Left kidney (tissue), 2 donors: Measurements from ENCODE around the gene NECAP2. TPM values are rescaled to one million over a fixed set of nuclear protein-coding genes. Genes with fewer than 3 reads are reported as not detected.
"Not testable (repeated sequence)": the region's sequence is repeated elsewhere in the genome, so short reads cannot be mapped to it uniquely, and the experiment has no call there.

ENCODE experiments used
- DNase-seq: peaks from one replicate; pipeline ENCODE4 v3.0.0-alpha.2; 2013
- polyA plus RNA-seq: library from polyadenylated mRNA; unstranded; fragments of 120-200 nt; gene quantifications from one replicate; pipeline ENCODE4 v1.2.1, GENCODE V29; 2013; ENCODE audit not compliant: insufficient read length

NECAP2 gene
- polyA plus RNA-seq, 1 donor, result 65.7 TPM

DNA sequence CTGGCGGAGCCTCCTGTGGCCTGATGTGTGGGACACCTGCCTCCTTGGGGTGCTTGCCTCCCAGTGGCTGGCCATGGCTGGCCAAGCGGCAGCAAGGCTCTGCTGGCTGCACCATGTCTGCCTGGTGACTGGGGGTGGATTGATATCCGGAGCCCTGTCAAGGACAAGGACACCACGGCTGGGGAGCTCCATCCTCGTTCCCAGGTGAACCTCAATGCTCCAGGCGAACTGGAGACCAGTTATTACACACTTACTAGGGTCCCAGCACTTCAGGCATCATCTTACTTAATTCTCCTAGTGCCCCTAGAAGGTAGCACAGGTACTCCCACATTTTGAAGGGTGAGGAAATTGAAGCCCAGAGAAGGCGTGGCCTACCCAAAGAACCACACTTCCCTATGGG, 18.5 kb upstream of the NECAP2 start:
- DNase-seq, result no peak

DNA sequence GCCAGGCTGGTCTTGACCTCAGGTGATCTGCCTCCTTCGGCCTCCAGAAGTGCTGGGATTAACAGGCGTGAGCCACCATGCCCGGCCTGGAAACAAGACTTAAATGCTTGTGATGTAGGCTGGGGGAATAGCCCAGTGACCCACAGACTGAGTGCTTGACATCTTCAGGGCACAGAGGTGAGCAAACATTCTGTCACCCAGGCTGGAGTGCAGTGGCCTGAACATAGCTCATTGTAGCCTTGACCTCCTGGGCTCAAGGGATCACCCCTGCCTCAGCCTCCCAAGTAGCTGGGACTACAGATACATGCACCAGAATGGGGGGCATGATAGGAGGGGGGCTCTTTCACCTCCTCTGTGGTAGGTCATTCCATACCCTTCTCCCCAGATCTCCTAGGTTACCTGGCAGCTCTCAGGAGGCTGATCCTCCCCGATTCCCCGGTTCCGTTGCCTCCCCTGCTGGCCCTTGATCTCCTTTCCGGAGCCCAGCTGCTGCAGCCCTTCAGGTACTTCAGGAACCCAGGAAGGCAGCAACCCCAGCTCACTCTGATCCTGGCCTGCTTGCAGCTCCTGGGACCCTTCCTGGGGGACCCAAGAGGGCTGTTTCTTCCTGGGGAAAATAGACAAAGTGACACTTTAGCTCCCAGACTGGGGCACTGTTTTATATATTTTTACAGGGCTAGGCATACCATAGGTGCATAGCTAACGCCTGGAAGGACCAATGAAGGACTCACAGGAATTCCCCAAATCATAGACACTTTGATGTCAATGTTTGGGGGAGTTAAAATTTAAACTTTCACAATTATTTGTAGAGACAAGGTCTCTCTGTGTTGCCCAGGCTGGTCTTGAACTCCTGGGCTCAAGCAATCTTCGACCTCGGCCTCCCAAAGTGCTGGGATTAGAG, 15.1 kb upstream of the NECAP2 start:
- no peak for DNase-seq

DNA sequence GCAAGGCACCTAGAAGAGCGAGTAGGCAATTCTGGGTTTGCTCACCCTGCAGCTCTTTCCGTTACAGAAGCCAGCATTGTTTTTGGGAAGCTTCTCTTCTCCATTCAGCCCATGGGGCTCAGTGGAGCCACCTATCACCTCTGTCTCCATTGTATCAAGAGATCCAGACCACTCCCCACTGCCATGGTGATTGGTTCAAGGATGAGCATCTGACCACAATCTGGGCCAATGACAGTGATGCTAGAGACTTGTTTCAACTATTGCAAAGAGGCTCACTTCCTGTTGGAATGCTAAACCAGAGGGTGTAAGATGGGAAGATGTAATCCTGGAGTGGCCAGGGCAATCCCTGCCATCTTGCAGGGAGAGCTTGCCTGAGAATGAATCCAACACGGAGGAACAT, 9.9 kb upstream of the NECAP2 start:
- no peak for DNase-seq

DNA sequence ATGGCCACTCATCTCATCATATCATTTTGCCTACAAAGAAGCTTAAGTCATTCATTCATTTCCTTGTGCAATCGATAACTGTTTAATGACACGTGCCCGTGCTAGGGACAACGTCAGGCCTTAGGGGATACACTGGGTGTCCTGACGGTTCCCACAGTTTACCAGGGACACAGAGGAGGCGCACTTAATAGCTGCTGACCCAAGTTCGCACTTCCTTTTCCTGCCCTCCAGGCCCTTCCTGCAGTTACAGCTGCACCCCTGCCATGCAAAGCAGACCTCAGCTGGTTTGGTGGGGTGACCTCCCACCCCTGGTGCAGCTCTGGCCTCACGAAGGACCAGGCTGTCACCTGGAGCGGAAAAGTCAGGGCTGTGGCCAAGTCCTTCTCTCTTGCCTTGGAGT, 7.5 kb upstream of the NECAP2 start:
- no peak for DNase-seq

DNA sequence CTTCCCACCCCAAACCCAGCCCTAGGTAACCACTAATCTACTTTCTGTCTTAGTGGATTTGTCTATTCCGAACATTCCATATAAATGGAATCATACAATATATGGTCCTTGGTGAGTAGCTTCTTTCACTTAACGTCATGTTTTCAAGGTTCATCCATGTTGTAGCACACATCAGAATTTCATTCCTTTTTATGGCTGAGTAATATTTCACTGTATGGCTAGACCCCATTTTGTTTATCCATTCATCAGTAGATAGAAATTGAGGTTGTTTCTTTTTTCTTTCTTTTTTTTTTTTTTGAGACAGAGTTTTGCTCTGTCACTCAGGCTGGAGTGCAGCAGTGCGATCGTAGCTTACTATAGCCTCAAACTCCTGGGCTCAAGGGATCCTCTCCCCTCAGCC, 6.5 kb upstream of the NECAP2 start:
- DNase-seq, result no peak

DNA sequence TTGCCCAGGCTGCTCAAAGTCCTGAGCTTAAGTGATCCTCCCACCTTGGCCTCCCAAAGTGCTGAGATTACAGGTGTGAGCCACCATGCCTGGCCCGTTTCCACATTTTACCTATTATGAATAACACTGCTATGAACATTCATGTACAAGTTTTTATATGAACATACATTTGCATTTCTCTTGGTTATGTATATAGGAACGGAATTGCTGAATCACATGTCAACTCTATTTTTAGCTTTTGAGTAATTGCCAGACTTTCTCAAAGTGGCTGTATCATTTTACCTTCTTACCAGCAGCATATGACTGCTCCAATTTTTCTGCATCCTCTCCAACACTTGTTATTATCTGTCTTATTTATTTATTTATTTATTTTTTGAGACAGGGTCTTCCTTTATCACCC, 6.0 kb upstream of the NECAP2 start:
- DNase-seq, result no peak

DNA sequence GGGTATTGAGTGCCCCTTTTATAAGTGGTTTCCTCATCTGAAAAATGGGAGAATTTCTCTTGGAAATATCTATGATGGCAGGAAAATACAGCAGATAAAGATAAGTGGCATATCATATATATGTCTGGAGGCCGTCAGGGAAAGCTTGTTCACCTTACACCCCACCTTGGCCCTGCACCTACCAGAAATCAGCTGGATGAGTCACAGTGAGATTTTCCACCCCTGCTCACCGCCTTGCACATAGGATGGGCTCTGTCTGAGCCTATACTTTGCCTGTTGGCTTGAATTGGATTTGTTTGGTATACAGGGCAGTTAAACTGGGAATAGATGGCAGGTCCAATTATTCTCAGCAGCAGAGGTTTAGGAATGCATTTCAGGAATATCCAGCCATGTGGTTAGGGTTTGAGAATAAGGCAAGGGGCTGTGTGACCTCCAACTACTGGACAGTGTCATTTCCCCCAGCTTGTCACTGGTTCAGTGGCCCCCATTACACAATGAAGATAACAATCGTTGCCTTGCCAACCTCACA, 3.5 kb upstream of the NECAP2 start, which contains the start of gene SPATA21:
Gene SPATA21 (minus strand): TSS at position 479 of the 529 bp plus-strand sequence. CDS start 6,053 bp downstream, outside the sequence.
- no peak for DNase-seq

DNA sequence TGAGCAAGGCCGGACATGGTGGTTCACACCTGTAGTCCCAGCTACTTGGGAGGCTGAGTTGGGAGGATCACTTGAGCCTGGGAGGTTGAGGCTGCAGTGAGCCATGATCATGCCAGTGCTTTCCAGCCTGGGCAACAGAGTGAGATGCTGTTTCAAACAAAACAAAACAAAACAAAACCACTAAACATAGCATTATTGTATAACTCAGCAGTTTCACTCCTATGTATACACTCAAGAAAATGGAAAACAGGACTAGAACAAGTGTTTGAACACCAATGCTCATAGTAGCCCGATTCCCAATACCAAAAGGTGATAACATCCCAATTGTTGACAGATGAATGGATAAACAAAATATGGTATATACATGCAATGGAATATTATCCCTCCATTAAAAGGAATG, 2.0 kb upstream of the NECAP2 start:
- no peak for DNase-seq

DNA sequence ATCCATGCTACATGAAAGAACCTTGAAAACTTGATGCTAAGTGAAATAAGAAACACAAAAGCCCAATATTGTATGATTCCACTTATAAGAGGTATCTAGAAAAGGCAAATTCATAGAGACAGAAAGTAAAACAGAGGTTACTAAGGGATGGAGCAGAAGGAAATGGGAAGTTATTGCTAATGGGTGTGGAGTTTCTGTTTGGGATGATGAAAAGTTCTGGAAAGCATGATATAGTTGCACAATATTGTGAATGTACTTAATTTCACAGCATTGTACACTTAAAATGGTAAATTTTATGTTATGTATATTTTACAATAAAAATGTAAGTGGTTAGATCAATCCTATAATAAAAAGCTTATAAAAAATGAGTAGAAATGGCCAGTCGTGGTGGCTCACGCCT, 1.6 kb upstream of the NECAP2 start:
- DNase-seq, result no peak

DNA sequence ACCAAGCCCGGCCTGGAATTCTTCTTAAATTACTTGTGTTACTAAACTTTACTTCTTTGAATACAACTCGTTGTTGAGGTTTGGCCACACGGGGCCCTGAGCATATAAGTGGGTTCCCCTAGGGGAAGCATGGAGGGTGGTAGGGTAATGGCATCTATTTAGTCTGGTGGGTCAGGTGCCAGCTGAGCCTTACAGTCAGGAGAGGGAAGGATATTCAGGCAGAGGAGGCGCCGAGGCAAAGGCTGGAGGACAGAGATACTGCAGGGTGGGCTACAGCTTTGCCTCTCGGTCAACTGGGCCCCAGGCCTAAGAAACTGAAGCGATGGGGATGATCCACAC, 424 bp upstream of the NECAP2 start:
- no peak for DNase-seq

DNA sequence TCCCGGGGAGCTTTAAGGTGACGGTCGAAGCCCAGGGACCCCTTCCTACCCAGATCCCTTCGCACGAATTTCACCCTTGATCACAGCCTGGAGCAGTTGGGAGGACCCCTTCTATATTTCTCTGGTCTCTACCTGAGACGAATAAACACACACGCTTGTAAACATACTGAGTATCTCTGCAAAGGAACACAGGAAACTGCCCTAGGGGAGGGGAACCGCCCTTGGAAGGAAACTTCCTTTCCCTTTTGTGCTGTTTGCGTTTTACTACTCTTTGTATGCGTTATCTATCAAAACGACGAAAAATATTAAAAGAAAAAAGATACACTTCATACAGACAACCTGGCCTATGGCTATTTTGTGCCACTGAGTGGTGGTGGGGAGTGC, 750 bp downstream of the NECAP2 start:
- DNase-seq, result no peak

DNA sequence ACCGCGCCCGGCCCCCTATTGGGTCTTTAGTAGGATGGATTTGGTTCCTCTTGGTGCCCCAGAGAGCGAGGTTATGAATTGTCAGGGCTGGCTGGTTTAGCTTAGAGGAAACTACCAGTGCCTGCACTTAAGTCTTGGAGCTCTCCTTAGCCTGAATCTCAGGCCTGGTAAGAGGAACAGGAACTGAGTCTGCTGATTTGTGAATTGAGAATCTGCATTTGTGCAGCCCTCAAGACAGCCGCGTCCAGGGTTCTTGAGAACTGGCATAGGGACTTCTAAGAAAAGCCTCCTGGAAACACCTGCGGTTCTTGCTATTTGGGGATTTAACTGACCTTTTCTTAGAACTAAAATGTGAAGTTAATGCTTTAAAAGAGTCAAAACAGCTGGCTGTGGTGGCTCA, 1.7 kb downstream of the NECAP2 start:
- DNase-seq, result no peak

DNA sequence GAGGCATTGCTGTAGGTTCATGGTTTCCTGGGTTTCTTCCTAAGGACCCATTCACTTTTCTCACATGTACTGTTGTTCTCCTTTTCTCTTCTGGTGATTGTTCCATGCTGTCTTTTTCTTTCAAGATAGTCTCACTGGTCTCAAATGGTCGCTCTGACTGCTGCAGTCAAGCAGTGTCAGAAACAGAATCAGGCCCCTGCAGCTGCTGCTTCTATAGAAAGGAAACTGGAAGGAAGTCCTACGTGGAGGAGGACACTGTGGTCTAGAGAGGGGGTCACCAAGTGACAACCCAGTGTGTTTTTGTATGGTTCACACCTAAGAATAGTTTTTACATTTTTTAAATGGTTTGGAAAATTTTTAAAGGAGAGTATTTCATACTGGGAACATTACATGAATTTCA, 2.4 kb downstream of the NECAP2 start:
- no peak for DNase-seq

DNA sequence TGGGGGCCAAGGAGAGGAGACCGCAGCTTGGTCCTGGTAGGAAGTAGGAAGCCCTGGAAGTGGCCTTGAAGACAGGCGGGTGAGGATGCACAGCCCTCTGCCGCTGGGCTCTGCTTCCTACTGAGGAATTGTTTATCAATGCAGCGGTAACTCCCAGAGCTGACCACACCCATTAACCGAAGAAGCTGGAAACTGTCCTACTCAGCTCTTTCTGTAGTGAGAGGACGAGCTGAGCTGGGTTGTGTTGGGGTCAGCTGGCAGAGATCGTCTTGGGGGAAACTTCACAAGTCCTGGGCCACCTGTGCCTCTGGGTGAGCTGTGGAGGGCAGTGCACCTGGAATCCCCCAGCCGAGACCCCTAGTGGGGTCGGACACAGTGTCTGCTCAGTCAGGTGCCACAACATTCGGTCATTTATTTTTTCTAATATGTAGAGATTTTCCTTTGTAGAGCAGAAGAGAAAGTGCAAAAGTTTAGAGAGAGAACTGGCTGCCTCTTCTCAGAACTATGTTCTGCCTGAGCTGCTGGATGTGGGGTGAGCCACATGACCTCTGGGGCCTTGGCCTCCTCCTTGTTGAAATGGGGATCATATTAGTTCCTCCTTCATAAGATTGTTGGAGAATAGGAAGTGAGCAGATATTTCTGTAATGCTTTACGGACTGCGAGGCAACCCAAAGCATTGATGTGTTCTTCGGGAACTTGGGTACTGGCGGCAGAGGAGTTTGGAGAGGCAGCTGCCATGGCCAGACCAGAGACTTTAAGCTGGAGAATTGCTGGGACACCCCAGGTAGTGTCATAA, 3.6 kb downstream of the NECAP2 start:
- DNase-seq, result no peak

DNA sequence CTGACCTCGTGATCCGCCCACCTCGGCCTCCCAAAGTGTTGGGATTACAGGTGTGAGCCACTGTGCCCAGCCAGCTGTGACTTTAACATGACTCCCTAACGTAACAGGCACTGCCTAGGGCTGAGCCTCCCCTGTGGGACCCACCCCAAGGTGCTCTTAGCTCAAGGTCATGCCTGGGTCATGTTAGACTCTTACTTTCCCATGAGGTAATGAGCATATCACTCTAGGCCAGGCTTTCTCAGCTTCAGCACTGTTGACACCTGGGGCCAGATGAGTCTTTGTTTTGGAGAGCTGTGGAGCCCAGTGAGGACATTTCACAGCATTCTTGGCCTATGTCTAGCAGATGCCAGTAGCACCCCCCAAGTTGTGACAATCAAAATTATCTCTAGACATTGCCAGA, 4.5 kb downstream of the NECAP2 start:
- DNase-seq, result no peak

DNA sequence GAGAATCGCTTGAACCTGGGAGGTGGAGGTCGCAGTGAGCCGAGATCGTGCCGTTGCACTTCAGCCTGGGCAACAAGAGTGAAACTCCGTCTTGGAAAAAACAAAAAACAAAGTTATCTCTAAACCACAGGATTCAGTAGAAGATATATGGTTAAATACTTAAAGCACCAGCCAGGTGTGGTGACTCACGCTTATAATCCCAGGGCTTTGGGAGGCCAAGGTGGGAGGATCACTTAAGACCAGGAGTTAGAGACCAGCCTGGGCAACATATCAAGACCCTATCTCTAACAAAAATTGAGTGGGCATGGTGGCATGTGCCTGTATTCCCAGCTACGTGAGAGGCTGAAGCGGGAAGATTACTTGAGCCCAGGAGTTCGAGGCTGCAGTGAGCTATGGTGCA, 5.6 kb downstream of the NECAP2 start:
- no peak for DNase-seq

DNA sequence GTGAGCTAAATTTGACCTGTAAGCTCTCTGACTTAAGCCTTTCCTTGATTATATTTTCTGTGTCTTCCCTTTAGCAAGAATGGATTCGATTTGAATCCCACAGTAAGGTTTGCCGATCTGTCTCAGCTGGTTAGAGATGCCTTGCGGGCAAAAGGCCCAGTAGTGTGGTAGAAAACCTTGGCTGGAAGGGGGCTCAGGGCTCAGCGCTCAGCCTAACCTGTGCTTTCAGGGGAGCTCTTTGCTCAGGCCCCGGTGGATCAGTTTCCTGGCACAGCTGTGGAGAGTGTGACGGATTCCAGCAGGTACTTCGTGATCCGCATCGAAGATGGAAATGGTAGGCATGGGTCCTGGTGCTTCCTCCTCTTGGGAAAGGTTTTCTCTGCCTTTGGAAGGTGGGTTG, 7.1 kb downstream of the NECAP2 start:
- no peak for DNase-seq

DNA sequence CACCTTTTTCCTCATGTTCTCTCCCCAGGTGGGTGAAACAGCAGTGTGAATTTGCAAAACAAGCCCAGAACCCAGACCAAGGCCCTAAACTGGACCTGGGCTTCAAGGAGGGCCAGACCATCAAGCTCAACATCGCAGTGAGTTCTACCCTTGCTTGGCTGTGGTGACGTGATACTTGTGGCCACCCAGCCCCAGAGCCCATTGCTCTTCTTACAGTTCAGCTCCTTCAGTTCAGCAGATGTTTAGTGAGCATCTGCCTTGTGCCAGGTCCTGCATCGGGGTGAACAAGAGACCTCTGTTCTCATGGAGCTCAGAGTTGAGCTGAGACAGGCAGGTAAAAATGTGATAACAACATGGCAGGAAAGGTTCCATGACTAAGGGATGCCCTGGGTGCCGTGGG, 8.5 kb downstream of the NECAP2 start:
- no peak for DNase-seq

DNA sequence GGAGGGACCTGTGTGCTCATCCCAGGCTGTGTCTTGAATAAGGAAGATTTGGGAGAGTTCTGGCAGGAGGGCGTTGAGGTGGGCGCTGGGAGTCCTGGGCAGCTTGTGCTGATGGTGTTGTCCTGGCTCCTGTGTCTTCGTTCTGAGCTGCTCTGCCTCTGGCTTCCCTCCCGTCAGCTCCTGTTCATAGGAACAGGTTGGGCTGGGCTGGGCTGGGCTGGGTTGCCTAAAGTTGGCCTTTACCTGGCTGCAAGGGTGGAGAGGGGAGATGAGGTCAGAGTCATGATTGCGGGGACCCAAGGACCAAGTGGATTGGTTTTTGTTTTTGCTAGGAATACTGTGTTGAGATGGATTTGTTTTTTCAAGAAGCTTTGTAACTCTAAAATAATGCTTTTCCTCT, 9.1 kb downstream of the NECAP2 start:
- DNase-seq, result no peak

DNA sequence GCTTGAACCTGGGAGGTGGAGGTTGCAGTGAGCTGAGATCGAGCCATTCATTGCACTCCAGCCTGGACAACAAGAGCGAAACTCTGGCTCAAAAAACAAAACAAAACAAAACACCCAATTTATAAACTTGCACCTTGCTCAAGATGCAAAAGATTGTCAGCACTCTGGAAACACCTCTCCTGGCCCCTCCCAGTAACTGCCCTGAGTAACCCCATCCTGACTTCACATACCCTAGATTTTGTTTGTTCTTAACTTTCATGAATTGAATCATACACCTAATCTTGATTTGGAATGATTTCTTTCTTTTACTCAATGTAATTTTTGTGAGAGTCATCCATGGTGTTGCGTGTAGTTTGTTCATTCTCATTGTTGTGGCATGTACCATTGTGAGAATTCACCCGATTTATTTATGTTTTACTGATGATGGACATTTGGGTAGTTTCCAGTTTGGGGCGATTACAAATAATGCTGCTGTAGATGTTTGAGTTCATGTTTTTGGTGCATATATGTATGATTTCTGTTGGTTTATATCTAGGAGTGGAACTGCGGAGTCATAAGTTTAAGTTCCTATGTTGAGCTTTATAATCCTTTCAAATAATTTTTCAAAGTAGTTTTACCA, 10.4 kb downstream of the NECAP2 start:
- DNase-seq, result no peak

DNA sequence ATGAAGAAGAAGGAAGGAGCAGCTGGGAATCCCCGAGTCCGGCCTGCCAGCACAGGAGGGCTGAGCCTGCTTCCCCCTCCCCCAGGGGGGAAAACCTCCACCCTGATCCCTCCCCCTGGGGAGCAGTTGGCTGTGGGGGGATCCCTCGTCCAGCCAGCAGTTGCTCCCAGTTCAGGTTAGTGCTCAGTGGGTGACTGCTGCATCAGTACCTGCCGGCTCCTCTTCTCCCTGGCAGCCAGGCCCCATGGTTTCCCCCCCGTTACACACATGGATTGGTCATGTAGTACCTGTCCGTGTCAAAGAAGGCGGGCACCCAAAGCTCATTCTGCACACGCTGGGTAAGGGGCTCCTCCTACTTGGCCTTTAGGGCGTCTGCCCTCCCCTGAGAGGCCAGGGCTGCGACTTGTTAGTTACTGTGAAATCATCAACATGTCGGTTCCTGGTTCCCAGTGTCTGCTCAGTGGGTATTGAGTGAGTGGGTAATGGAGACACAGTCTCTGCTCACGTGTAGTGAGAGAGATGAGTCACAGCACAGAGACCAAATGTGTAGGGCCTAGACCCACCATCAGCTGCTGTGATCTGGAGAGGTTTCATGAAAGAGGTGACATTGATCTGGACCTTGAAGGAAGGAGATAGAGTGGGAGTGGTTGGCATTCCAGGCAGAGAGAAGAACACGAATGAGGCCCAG, 11.5 kb downstream of the NECAP2 start:
- DNase-seq, result no peak

DNA sequence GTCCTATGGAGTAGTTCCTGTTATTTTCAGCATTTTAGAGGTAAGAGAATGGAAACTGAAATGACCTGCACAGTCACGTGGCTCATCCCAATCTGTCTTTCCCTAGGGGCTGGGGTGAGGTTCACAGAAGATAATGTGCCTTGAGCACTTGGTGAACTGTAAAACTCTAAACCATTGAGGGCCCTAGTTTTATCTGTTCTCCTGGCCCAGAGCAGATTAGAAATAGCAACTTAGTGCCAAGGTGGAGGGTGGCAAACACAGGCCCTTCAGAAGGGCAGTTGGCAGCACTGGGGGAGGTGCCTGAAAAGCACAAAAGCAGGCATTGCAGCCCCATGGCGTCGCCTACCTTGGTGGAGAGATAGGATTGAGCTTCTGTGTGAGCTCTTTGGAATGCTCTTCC, 14.4 kb downstream of the NECAP2 start:
- DNase-seq, result not testable (repeated sequence)
